ENCODE data around the gene TTLL4.
"Not testable (repeated sequence)": the region's sequence is repeated elsewhere in the genome, so short reads cannot be mapped to it uniquely, and the experiment has no call there.

The TTLL4 gene

DNA sequence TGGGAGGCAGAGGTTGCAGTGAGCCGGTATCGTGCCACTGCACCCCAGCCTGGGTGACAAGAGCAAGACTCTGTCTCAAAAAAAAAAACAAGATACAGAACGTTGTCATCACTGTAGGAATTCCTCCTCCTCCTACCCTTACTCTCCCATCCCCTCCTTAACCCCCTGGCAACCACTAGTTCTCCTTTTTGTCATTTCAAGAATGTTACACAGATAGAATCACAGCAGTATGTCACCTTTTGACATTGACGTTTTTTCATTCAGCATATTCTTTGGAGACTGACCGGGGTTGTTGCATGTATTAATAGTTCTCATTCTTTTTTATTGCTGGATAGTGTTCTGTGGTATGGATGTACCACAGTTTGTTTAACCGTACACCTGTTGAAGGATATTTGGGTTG lies 32.4 kb downstream of the TTLL4 start:
- no peak for DNase-seq (ENCODE audit: low read depth in 1 of 2, low spot score in 1 of 2)

DNA sequence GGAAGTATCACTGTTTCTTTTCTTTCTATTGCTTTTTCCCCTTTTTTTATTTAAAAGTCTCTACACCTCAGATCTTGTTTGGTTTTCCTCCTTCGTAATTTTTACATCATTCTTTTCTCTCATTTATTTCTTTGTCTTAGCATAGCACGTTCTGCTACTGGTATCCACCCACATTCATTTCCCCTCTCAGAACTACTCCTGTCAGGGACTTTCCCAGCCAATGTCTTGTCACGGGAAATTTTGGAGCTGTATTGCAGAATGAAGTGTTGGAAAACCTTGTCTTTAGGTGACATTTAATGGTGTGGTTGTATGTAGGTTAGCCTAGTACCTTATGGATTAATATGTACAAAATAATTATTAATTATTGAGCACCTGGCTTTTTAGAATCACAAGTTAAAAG lies 34.0 kb downstream of the TTLL4 start:
- no peak for DNase-seq (ENCODE audit: low read depth in 1 of 2, low spot score in 1 of 2)

DNA sequence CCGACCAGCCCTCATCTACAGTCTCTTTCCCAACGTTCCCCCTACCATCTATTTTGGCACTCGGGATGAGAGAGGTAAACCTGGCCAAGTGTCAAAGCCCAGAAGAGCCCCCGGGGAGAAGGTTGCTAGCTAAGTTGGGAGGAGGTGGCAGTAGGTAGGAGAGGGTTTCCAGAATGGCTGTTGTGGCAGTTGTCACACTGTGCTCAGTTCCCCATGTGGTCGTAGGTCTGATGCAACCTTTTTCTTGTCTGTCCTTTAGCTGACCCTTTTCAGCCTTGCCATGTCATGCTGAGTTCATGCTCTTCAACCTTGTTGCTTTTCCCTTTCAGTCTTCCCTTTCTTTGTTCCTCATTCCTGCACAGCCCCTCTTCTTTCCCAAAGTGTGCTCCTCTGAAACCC lies 34.5 kb downstream of the TTLL4 start:
- no peak for DNase-seq (ENCODE audit: low read depth in 1 of 2, low spot score in 1 of 2)

DNA sequence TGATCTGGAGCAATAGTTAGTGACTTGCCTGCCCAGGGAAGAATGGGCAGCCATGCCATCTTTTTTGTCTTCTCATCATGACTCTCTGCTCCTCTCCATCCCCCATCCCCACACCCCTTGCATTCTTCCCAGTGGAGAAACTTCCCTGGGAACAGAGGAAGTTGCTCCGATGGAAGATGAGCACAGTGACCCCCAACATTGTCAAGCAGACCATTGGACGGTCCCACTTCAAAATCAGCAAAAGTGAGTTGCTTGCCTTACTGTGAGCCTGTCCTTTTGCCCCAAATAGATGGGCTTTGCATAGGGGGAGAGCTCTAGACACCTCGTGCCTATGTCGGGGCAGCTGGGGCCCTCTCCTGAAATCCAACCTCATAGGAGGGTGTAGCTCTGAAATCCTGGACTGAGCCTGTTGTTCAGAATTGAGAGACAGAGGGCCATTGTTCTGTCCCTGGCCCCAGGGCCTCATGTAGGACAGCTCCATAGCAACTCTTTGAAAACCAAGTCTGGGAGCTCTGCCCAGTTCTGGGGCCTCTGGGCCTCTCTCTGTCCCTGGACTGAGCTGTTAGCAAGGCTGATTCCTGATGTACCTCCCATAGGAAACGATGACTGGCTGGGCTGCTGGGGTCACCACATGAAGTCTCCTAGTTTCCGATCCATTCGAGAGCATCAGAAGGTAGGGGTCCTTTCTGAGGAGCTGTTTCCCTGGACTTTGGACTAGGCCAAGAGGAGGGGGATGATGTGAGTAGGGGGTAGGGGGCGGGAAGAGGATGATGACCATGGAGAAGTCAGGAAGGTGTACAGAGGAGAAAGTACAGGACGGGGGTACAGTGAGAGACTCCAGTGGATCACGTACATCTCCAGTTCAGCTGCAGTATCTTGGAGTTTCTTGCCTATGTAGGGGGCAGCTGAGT lies 35.2 kb downstream of the TTLL4 start:
- no peak for DNase-seq (ENCODE audit: low read depth in 1 of 2, low spot score in 1 of 2)

DNA sequence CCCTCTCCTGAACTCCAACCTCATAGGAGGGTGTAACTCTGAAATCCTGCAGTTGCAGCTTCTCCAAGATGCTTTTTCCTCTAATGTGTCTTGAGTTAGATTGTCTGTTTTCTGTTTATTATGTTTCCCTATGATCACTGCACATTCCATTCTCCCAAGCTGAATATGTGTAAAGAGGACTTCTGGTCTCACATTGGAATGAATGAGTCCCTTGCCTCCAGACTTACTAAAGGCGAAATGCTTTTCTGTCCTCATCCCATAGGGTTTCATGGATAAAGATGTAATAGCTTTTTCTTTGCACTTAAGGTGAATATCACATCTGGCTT lies 35.8 kb downstream of the TTLL4 start:
- DNase-seq (ENCODE audit: low read depth in 1 of 2, low spot score in 1 of 2), result no peak

- no peak for DNase-seq (ENCODE audit: low read depth in 1 of 2, low spot score in 1 of 2)
Measured at GRCh38 chr2:218746960-218747359, 36.3 kb downstream of the TTLL4 start.

- DNase-seq (ENCODE audit: low read depth in 1 of 2, low spot score in 1 of 2), result no peak
Measured at GRCh38 chr2:218748741-218749441, 38.3 kb downstream of the TTLL4 start.

- no peak for DNase-seq (ENCODE audit: low read depth in 1 of 2, low spot score in 1 of 2)
Measured at GRCh38 chr2:218754201-218754600, 43.6 kb downstream of the TTLL4 start.

DNA sequence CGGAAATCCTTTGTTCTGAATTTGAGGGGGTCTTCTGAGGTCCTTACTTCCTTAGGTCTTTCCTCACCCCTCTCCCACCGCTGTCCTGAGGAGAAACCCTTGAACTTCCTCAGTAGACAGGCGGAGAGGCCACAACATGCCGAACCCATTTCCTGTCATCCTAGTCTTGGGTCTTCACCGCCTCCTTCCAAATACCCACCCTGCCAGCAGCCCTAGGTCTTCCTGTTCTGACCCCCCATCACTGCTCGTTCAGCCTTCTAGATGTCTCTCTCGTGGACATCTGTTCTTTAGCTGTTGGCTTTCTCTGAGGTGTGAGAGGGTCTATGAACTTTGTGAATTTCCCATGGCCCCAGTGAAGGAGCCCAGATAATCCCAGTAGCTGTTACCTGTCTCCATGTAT lies 44.1 kb downstream of the TTLL4 start:
- no peak for DNase-seq (ENCODE audit: low read depth in 1 of 2, low spot score in 1 of 2)

DNA sequence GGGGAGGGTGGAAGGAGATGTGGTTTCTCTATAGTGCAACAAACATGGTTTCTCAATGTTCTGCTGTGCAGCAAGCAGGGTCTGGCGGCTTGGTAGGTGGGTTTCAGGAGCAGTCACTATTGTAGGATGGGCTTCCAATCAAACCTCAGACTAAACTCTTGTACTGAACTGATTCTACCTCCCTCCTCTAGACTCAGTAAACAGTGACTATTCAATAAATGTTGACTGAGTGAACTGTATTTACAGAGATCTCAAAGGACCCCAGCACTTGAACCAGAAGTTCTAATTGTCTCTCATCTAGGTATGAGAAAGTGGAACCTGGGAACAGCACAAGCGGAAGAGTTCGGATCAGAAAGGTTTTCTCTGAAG lies 44.5 kb downstream of the TTLL4 start:
- DNase-seq (ENCODE audit: low read depth in 1 of 2, low spot score in 1 of 2), result no peak

- DNase-seq (ENCODE audit: low read depth in 1 of 2, low spot score in 1 of 2), result no peak
Measured at GRCh38 chr2:218755567-218756404, 45.2 kb downstream of the TTLL4 start.

- no peak for DNase-seq (ENCODE audit: low read depth in 1 of 2, low spot score in 1 of 2)
Measured at GRCh38 chr2:218756599-218757377, 46.2 kb downstream of the TTLL4 start.

GRCh38 chr2:218761795-218762194 lies 51.2 kb downstream of the TTLL4 start:
- DNase-seq (ENCODE audit: low read depth in 1 of 2, low spot score in 1 of 2), result no peak

DNA sequence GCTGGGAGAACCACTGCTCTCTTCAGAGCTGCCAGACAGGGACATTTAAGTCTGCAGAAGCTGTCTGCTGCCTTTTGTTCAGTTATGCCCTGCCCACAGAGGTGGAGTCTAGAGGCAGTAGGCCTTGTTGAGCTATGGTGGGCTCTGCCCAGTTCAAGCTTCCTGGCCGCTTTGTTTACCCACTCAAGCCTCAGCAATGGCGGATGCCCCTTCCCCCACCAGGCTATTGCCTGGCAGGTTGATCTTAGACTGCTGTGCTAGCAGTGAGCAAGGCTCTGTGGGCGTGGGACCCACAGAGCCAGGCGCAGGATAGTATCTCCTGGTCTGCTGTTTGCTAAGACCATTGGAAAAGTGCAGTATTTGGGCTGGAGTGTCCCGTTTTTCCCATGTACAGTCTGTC lies 62.1 kb downstream of the TTLL4 start:
- DNase-seq (ENCODE audit: low read depth in 1 of 2, low spot score in 1 of 2), result not testable (repeated sequence)

DNA sequence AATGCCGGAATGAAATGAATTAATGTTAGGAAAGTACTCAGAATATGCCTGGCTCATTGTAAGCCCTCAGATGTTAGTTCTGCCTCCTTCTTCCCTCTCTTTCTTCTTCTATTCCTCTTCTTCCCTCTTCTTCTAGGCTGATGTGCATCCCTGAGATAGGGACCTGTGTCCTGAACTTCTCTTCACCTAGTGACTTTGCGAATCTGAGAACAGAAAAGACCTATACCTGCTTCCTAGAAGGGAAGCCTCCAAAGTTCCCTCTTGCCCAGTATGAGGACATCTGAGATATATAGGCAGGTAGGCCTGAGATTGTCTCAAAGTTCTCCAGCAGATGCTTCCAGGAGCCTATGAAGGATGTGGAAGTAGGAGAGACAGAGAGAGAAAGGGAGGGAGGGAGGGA lies 63.2 kb downstream of the TTLL4 start:
- DNase-seq (ENCODE audit: low read depth in 1 of 2, low spot score in 1 of 2), result no peak

DNA sequence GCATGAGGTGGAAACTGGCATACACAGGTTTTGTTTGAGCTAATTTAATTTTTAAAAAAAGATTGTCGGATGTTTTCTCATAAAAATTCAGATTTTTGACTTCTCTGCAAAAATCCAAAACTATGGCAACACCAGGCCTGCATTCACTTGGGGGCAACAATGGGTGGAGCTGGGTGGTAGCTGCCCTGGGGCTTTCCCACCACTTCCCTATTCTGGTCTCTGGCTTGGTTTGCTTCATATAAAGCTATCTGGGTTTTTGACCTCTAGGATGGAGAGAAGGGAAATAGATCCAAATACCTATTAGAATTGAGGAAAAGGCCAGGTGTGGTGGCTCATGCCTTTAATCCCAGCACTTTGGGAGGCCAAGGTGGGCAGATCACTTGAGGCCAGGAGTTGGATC lies 65.9 kb downstream of the TTLL4 start:
- DNase-seq (ENCODE audit: low read depth in 1 of 2, low spot score in 1 of 2), result no peak

- DNase-seq (ENCODE audit: low read depth in 1 of 2, low spot score in 1 of 2), result no peak
Measured at GRCh38 chr2:218777276-218777990, 66.8 kb downstream of the TTLL4 start.

GRCh38 chr2:218780046-218780445 lies 69.4 kb downstream of the TTLL4 start:
- DNase-seq (ENCODE audit: low read depth in 1 of 2, low spot score in 1 of 2), result no peak

GRCh38 chr2:218780851-218781690 lies 70.4 kb downstream of the TTLL4 start:
- no peak for DNase-seq (ENCODE audit: low read depth in 1 of 2, low spot score in 1 of 2)

Data from activated T-helper 1 cell treated with anti-CD3 and anti-CD28 coated beads, Interleukin-2, amount 50 U/mL, for 16 hours (primary cell).